ENCODE measurements around the gene SF3B4. TPM values are rescaled to one million over a fixed set of nuclear protein-coding genes. Genes with fewer than 3 reads are reported as not detected.
"Not testable (repeated sequence)": the region's sequence is repeated elsewhere in the genome, so short reads cannot be mapped to it uniquely, and the experiment has no call there.

Gene SF3B4
- total RNA-seq, 2 experiments from 2014 or later, result 16.7 to 70.4 TPM

DNA sequence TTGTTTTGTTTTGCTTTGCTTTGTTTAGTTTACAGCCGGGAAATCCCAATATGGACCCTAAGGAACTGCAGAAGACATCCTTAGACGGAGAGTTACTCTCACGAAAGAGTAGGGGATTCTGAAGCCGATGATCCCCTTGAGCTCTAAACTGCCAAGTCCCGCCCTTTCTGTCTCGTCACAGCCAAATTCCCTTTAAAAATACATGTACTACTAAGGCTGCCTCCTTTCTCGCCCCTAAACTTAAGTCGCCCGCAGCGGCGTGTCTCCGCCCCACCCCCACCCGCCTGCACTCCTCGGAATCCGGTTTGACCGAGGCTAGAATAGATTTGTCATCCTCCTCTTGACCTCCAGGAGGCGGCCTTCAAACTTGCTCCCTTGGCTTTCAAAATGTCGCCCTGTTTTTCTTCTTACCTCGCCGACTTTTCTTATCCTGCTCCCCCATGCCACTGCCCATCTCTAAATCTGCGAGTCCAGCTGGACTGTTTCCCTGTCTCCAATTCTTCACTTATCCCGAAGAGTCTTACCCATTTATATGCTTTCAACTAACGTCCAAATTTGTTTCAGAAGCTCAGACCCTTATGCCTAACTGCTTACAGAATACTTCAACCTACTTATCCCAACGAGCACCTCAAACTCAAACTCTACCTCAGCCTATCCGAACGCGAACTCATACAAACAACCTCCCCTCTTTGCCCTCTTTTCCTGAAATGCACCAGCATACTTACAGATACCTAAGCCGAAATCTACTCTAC lies 39.2 kb downstream of the SF3B4 start:
- Histone ChIP-seq H2AFZ (ENCODE audit: low read length) (peak overlapping the region; percentile 22; the same call in 1 of the 2 replicates), H4K20me1 (ENCODE audit: insufficient read depth, low read length) (no peaks in the 10 kb centered on the region), H3K4me1 (ENCODE audit: insufficient read depth, low read length, poor library complexity, severe bottlenecking) (peaks cover 41% of the 10 kb centered on the region), H3K36me3 (ENCODE audit: insufficient read depth, low read length) (peaks cover 3% of the 10 kb centered on the region; the same call in 1 of the 2 replicates), H3K4me2 (ENCODE audit: low read length) (peak overlapping the region; percentile 76), H3K9me3 (ENCODE audit: low read length) (no peaks in the 10 kb centered on the region), H3K9me2 (ENCODE audit: insufficient read depth, low read length) (no peaks in the 10 kb centered on the region), H3K79me2 (ENCODE audit: insufficient read depth, low read depth, low read length) (0 out of 2 replicates have a peak, but pooled peaks cover 4% of the 10 kb centered on the region), H3K27ac (ENCODE audit: low read depth, low read length, poor library complexity, severe bottlenecking) (peak overlapping the region; percentile 98), H3K4me3 (ENCODE audit: low read depth, low read length, poor library complexity, severe bottlenecking) (peak overlapping the region; percentile 85)
- TF ChIP-seq EZH2phosphoT487 (IDR thresholded peaks at IDR 0.05; ENCODE audit: borderline replicate concordance, low read depth, low read length), result no peak
- peak; percentile 78 for TF ChIP-seq CTCF (conservative IDR thresholded peaks at IDR 0.05; ENCODE audit: low read length)
- TSS peak; percentile 23 for BruUV-seq (replicated peaks)
- intact Hi-C loops (cut with micrococcal nuclease; ENCODE audit: unreplicated experiment), result loop anchor here (1.0 to 10.0 kb wide), 3 partner anchors 38 to 276 kb away; partner anchors contain the start of gene SF3B4
- POLR2A ChIA-PET, result interaction anchor here (0.6 to 6.0 kb wide), 14 partner anchors 15 to 373 kb away, joined by 3 to 63 read pairs (median 5); partner anchors contain the start of gene SF3B4
- CTCF ChIA-PET (ENCODE audit: unreplicated experiment), result no interaction called here
- DNase-seq (ENCODE audit: low spot score), result peak; percentile 94

DNA sequence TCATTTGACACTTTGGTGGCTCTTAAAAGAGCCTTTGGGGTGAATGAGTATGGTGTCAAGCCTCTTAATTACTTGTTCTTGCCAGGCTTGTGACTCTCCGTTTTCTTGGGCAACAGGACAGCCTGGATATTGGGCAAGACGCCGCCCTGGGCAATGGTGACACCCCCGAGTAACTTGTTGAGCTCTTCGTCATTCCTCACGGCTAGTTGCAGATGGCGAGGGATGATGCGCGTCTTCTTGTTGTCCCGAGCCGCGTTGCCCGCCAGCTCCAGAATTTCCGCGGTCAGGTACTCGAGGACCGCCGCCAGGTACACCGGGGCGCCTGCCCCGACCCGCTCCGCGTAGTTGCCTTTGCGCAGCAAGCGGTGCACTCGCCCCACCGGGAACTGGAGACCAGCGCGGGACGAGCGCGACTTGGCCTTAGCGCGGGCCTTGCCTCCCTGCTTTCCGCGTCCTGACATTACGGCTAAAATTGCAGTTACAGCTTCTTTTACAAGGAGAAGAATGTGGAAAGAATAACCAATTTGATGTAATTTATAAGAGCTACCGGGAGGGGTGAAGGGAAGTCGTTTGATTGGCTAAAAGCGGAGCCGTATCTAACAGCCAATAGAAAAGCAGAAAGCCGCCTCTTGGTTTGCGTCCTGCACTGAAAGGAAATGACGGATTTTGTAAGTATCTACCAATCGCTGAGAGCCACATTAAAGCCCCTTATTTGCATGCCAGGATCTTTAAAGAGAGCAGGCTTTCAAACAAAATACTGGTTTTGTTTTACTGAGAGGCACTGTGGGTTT lies 40.0 kb downstream of the SF3B4 start:
- Histone ChIP-seq H3K79me2 (ENCODE audit: insufficient read depth, low read depth, low read length) (0 out of 2 replicates have a peak, but pooled peaks cover 4% of the 10 kb centered on the region), H3K4me1 (ENCODE audit: insufficient read depth, low read length, poor library complexity, severe bottlenecking) (peaks cover 43% of the 10 kb centered on the region), H3K9me3 (ENCODE audit: low read length) (no peaks in the 10 kb centered on the region), H4K20me1 (ENCODE audit: insufficient read depth, low read length) (no peaks in the 10 kb centered on the region), H3K27ac (ENCODE audit: low read depth, low read length, poor library complexity, severe bottlenecking) (peak overlapping the region; percentile 98), H3K4me2 (ENCODE audit: low read length) (peak overlapping the region; percentile 76), H3K36me3 (ENCODE audit: insufficient read depth, low read length) (peaks cover 3% of the 10 kb centered on the region; the same call in 1 of the 2 replicates), H3K4me3 (ENCODE audit: low read depth, low read length, poor library complexity, severe bottlenecking) (peak overlapping the region; percentile 85), H2AFZ (ENCODE audit: low read length) (no peak overlapping the region), H3K9me2 (ENCODE audit: insufficient read depth, low read length) (no peaks in the 10 kb centered on the region)
- TSS peak; percentile 86 for BruUV-seq (replicated peaks)
- no peak for TF ChIP-seq CTCF (conservative IDR thresholded peaks at IDR 0.05; ENCODE audit: low read length)
- no peak for TF ChIP-seq EZH2phosphoT487 (IDR thresholded peaks at IDR 0.05; ENCODE audit: borderline replicate concordance, low read depth, low read length)
- CTCF ChIA-PET (ENCODE audit: unreplicated experiment), result no interaction called here
- POLR2A ChIA-PET, result interaction anchor here (0.5 to 6.0 kb wide), 16 partner anchors 16 to 374 kb away, joined by 3 to 63 read pairs (median 4); partner anchors contain the start of genes SF3B4 and VPS45
- DNase-seq (ENCODE audit: low spot score), result peak; percentile 99
- intact Hi-C loops (cut with micrococcal nuclease; ENCODE audit: unreplicated experiment), result loop anchor here (1.0 to 10.0 kb wide), 3 partner anchors 39 to 277 kb away; partner anchors contain the start of gene SF3B4

- H4K20me1 ChIP-seq (ENCODE audit: insufficient read depth, low read length); BruUV-seq (replicated peaks); H3K9me3 ChIP-seq (ENCODE audit: low read length); DNase-seq (ENCODE audit: low spot score); H3K36me3 ChIP-seq (ENCODE audit: insufficient read depth, low read length); H3K79me2 ChIP-seq (ENCODE audit: insufficient read depth, low read depth, low read length); CTCF ChIA-PET (ENCODE audit: unreplicated experiment); H3K9me2 ChIP-seq (ENCODE audit: insufficient read depth, low read length); H2AFZ ChIP-seq (ENCODE audit: low read length): not testable (repeated sequence)
- Histone ChIP-seq H3K4me2 (ENCODE audit: low read length) (peak overlapping the region; percentile 76), H3K4me3 (ENCODE audit: low read depth, low read length, poor library complexity, severe bottlenecking) (peak overlapping the region; percentile 85), H3K27ac (ENCODE audit: low read depth, low read length, poor library complexity, severe bottlenecking) (peak overlapping the region; percentile 98), H3K4me1 (ENCODE audit: insufficient read depth, low read length, poor library complexity, severe bottlenecking) (peaks cover 43% of the 10 kb centered on the region)
- intact Hi-C loops (cut with micrococcal nuclease; ENCODE audit: unreplicated experiment), result loop anchor here (10.0 kb wide), 1 partner anchor 278 kb away; no protein-coding TSS in a partner anchor
- POLR2A ChIA-PET, result interaction anchor here (0.5 to 6.0 kb wide), 11 partner anchors 38 to 300 kb away, joined by 3 to 63 read pairs (median 4); partner anchors contain the start of gene VPS45
These were observed 40.5 kb downstream of the SF3B4 start for GRCh38 chr1:149887196-149887455.
